H9 (cell line): ENCODE data around the gene ANKRD35. TPM values are rescaled to one million over a fixed set of nuclear protein-coding genes. Genes with fewer than 3 reads are reported as not detected.

Experiments
- DNase-seq: peaks from one replicate; pipeline ENCODE4 v3.0.0-alpha.2; 2017
- H2AFZ ChIP-seq: one replicate; pipeline ENCODE4 v1.6.1; 2013; ENCODE audit warnings: mild to moderate bottlenecking, low read length, control low read depth, moderate library complexity
- H2AK5ac ChIP-seq: 2 replicates; pipeline ENCODE4 v1.6.1; 2013; ENCODE audit warnings: low read length, control low read depth, mixed read lengths; ENCODE audit not compliant: insufficient read length
- H2BK120ac ChIP-seq: one replicate; pipeline ENCODE4 v1.6.1; 2013; ENCODE audit warnings: low read depth, mild to moderate bottlenecking, low read length, control low read depth, inconsistent platforms; ENCODE audit not compliant: poor library complexity, severe bottlenecking
- H2BK12ac ChIP-seq: 2 replicates; pipeline ENCODE4 v1.6.1; 2013; ENCODE audit warnings: low read length, control low read depth, mixed read lengths, low read depth; ENCODE audit not compliant: insufficient read length
- H2BK15ac ChIP-seq: 2 replicates; pipeline ENCODE4 v1.6.1; 2013; ENCODE audit warnings: low read depth, low read length, control low read depth
- H2BK20ac ChIP-seq: one replicate; pipeline ENCODE4 v1.6.1; 2013; ENCODE audit warnings: low read depth, mild to moderate bottlenecking, low read length, control low read depth, inconsistent platforms; ENCODE audit not compliant: poor library complexity, severe bottlenecking
- H2BK5ac ChIP-seq: 2 replicates; pipeline ENCODE4 v1.6.1; 2013; ENCODE audit warnings: low read length, control low read depth, mixed read lengths; ENCODE audit not compliant: insufficient read length
- H3K14ac ChIP-seq: 2 replicates; pipeline ENCODE4 v1.6.1; 2013; ENCODE audit warnings: low read length, control low read depth; ENCODE audit not compliant: insufficient read depth
- H3K18ac ChIP-seq: 2 replicates; pipeline ENCODE4 v1.6.1; 2013; ENCODE audit warnings: low read depth, mild to moderate bottlenecking, mixed read lengths, low read length, control low read depth; ENCODE audit not compliant: insufficient read length
- H3K23ac ChIP-seq: 2 replicates; pipeline ENCODE4 v1.6.1; 2013; ENCODE audit warnings: low read length, control low read depth, mixed read lengths, low read depth; ENCODE audit not compliant: insufficient read length
- H3K23me2 ChIP-seq: 2 replicates; pipeline ENCODE4 v1.6.1; 2013; ENCODE audit warnings: low read depth, mild to moderate bottlenecking, mixed read lengths, low read length, control low read depth; ENCODE audit not compliant: insufficient read length, poor library complexity, severe bottlenecking
- H3K27ac ChIP-seq: 2 replicates; pipeline ENCODE4 v1.5.1; 2013; ENCODE audit warnings: low read length, control low read depth, mixed read lengths, low read depth; ENCODE audit not compliant: insufficient read length
- H3K27me3 ChIP-seq: 2 replicates; pipeline ENCODE4 v1.6.1; 2013; ENCODE audit warnings: low read length, control low read depth, inconsistent platforms; ENCODE audit not compliant: insufficient read depth
- H3K4ac ChIP-seq: 2 replicates; pipeline ENCODE4 v1.6.1; 2013; ENCODE audit warnings: low read depth, mild to moderate bottlenecking, control low read depth, inconsistent platforms, low read length, moderate library complexity
- H3K4me1 ChIP-seq: 2 replicates; pipeline ENCODE4 v1.6.1; 2013; ENCODE audit warnings: low read length, control low read depth, inconsistent platforms; ENCODE audit not compliant: insufficient read depth
- H3K4me2 ChIP-seq: 2 replicates; pipeline ENCODE4 v1.6.1; 2013; ENCODE audit warnings: low read length, control low read depth, mixed read lengths; ENCODE audit not compliant: insufficient read length, insufficient read depth
- H3K56ac ChIP-seq: 2 replicates; pipeline ENCODE4 v1.6.1; 2013; ENCODE audit warnings: low read depth, mild to moderate bottlenecking, mixed read lengths, low read length, control low read depth; ENCODE audit not compliant: insufficient read length
- H3K79me1 ChIP-seq: 2 replicates; pipeline ENCODE4 v1.6.1; 2013; ENCODE audit warnings: low read depth, mild to moderate bottlenecking, moderate library complexity, low read length, control low read depth, inconsistent platforms; ENCODE audit not compliant: insufficient read depth, poor library complexity, severe bottlenecking
- H3K79me2 ChIP-seq: 2 replicates; pipeline ENCODE4 v1.6.1; 2013; ENCODE audit warnings: low read length, control low read depth, inconsistent platforms; ENCODE audit not compliant: insufficient read depth
- H3K9ac ChIP-seq: 2 replicates; pipeline ENCODE4 v1.6.1; 2013; ENCODE audit warnings: low read length, control low read depth, mixed read lengths; ENCODE audit not compliant: insufficient read length; ENCODE audit errors: extremely low read depth
- H3K9me3 ChIP-seq: one replicate; pipeline ENCODE4 v1.6.1; 2013; ENCODE audit warnings: low read depth, low read length, inconsistent platforms; ENCODE audit not compliant: control insufficient read depth
- H3T11ph ChIP-seq: one replicate; pipeline ENCODE4 v1.6.1; 2013; ENCODE audit warnings: mild to moderate bottlenecking, low read length, control low read depth, inconsistent platforms
- H4K20me1 ChIP-seq: one replicate; pipeline ENCODE4 v1.6.1; 2013; ENCODE audit not compliant: control insufficient read depth, insufficient read length, insufficient read depth
- H4K5ac ChIP-seq: 2 replicates; pipeline ENCODE4 v1.6.1; 2013; ENCODE audit warnings: low read depth, mild to moderate bottlenecking, mixed read lengths, low read length, control low read depth; ENCODE audit not compliant: insufficient read length
- H4K8ac ChIP-seq: replicated peaks from 2 replicates; pipeline ENCODE4 v1.6.1; 2013; ENCODE audit warnings: low read length, control low read depth, mixed read lengths, low read depth; ENCODE audit not compliant: insufficient read length
- H4K91ac ChIP-seq: 2 replicates; pipeline ENCODE4 v1.6.1; 2013; ENCODE audit warnings: low read depth, mild to moderate bottlenecking, moderate library complexity, mixed read lengths, low read length, control low read depth; ENCODE audit not compliant: insufficient read length
- H3K27ac Mint-ChIP-seq, 3 experiments: 2 replicates in 2 of 3; 3 replicates in 1 of 3; pipeline ENCODE4 v1.8.0; 2020 to 2021; ENCODE audit warnings: mixed read lengths in 3 of 3, mild to moderate bottlenecking in 1 of 3, moderate library complexity in 1 of 3
- H3K27me3 Mint-ChIP-seq: 2 replicates; pipeline ENCODE4 v1.8.0; 2021; ENCODE audit warnings: low read depth, mild to moderate bottlenecking, moderate library complexity, mixed read lengths
- H3K36me3 Mint-ChIP-seq, 3 experiments: 2 replicates in 2 of 3; 3 replicates in 1 of 3; pipeline ENCODE4 v1.8.0; 2020 to 2021; ENCODE audit warnings: low read depth in 3 of 3, mixed read lengths in 3 of 3; ENCODE audit not compliant: insufficient read depth in 1 of 3
- H3K4me1 Mint-ChIP-seq, 2 experiments: 2 replicates each; pipeline ENCODE4 v1.8.0; 2020; ENCODE audit warnings: mixed read lengths in 2 of 2
- H3K4me3 Mint-ChIP-seq, 2 experiments: 2 replicates in 1 of 2; 3 replicates in 1 of 2; pipeline ENCODE4 v1.8.0; 2020 to 2021; ENCODE audit warnings: mild to moderate bottlenecking in 2 of 2, mixed read lengths in 2 of 2, moderate library complexity in 1 of 2
- H3K9me3 Mint-ChIP-seq, 2 experiments: 2 replicates in 1 of 2; 3 replicates in 1 of 2; pipeline ENCODE4 v1.8.0; 2020; ENCODE audit warnings: mild to moderate bottlenecking in 2 of 2, mixed read lengths in 2 of 2, moderate library complexity in 1 of 2
- WGBS: extraction: QIAGEN DNeasy Blood & Tissue Kit; methylation state at CpG from one replicate; pipeline ENCODE4 v1.1.7; 2013; ENCODE audit warnings: missing lambda C conversion rate, low lambda C conversion rate, mixed read lengths; ENCODE audit not compliant: insufficient read length; ENCODE audit errors: extremely low coverage; 5-methylcytosine and 5-hydroxymethylcytosine counted together
- total RNA-seq: library from RNA; stranded (reverse); gene quantifications from 2 replicates; pipeline ENCODE4 v1.2.1, GENCODE V29; 2021
- TF ChIP-seq, protein P1 (sequence below): fragments of 200-600 bp; sonication (generic); conservative IDR thresholded peaks from 3 replicates; pipeline ENCODE4 v1.8.0; 2021; ENCODE audit warnings: antibody characterized with exemption, mild to moderate bottlenecking

Gene ANKRD35
- total RNA-seq, 1 experiment from 2014 or later: 0.28 TPM

DNA sequence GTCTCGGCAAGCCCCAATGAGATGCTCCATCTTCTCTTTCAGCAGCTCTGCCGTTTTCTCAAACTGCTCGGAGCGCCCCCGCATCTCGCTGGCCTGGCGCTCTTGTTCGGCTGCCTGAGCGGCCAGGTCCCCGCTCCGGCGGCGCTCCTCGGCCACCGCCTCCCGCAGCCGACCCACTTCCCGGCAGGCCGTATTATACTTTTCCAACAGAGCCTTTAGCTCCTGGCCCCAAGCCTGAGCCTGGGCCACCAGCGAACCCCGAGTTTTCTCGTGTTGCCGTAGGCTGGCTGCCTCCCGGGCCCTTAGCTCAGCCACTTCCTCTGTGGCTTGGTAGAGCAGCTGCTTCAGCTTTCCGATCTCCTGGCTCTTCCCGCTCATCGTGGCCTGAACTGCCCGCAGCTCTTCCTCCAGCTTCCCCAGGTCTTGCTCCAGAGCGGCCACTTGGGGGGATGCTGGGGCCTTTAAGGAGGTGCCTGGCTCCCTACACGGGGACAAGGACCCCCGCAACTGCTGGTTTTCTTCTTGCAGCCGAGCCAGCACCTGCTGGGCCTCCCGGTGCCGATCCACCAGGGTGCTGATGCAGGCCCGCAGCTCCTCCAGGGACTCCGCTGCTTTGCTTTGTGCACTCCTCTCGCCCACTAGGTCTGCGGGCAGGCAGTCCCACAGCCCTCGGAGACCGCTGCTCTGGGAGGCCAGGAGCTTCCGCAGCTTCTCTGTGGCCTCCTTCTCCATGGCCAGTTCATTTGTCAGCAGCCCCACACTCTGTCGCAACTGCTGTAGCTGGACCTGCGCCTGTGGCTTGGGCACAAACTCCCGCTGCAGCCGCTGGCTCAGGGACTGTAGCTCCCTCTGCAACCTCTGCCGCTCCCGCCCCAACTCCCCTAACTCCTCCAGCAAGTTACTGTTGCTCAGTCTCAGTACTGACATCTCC, 13.4 kb downstream of the ANKRD35 start:
- peaks cover 13 to 23% of the 10 kb centered on the region in 2 experiments for H3K4me1 Mint-ChIP-seq
- H3K79me1 ChIP-seq: no peaks in the 10 kb centered on the region
- no peaks in the 10 kb centered on the region for H3K9me3 ChIP-seq
- H3K4ac ChIP-seq: no peak overlapping the region
- H3K56ac ChIP-seq: no peak overlapping the region
- peak; percentile 71 for DNase-seq
- no peaks in the 10 kb centered on the region for H4K20me1 ChIP-seq
- H4K5ac ChIP-seq: no peak overlapping the region
- no peaks in the 10 kb centered on the region; a peak in 1 of 5 replicates for H3K9me3 Mint-ChIP-seq
- H3K14ac ChIP-seq: peak overlapping the region; percentile 77
- H3K23ac ChIP-seq: no peak overlapping the region
- H3K36me3 Mint-ChIP-seq: no peaks in the 10 kb centered on the region
- H3K23me2 ChIP-seq: peaks cover 11% of the 10 kb centered on the region
- peak overlapping the region; percentile 53 for H3K18ac ChIP-seq
- H2AFZ ChIP-seq: no peak overlapping the region
- no peak overlapping the region for H2BK15ac ChIP-seq
- H3K4me2 ChIP-seq: peak overlapping the region; percentile 67
- H3K27me3 ChIP-seq: peaks cover 5% of the 10 kb centered on the region; the same call in 1 of the 2 replicates
- H2BK5ac ChIP-seq: no peak overlapping the region
- H3K27ac Mint-ChIP-seq: no peak overlapping the region; a peak in 1 of 7 replicates
- H2BK12ac ChIP-seq: no peak overlapping the region
- no peak overlapping the region for H3T11ph ChIP-seq
- H3K27me3 Mint-ChIP-seq: peaks cover 35% of the 10 kb centered on the region
- H3K27ac ChIP-seq: no peak overlapping the region
- H2BK120ac ChIP-seq: no peak overlapping the region
- TF ChIP-seq, protein P1, sequence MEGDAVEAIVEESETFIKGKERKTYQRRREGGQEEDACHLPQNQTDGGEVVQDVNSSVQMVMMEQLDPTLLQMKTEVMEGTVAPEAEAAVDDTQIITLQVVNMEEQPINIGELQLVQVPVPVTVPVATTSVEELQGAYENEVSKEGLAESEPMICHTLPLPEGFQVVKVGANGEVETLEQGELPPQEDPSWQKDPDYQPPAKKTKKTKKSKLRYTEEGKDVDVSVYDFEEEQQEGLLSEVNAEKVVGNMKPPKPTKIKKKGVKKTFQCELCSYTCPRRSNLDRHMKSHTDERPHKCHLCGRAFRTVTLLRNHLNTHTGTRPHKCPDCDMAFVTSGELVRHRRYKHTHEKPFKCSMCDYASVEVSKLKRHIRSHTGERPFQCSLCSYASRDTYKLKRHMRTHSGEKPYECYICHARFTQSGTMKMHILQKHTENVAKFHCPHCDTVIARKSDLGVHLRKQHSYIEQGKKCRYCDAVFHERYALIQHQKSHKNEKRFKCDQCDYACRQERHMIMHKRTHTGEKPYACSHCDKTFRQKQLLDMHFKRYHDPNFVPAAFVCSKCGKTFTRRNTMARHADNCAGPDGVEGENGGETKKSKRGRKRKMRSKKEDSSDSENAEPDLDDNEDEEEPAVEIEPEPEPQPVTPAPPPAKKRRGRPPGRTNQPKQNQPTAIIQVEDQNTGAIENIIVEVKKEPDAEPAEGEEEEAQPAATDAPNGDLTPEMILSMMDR: no peak
- H4K8ac ChIP-seq: no peak overlapping the region
- no CpG with 5 or more reads among the region's 47 CpGs for WGBS
- H2AK5ac ChIP-seq: no peak overlapping the region
- H3K4me3 Mint-ChIP-seq: peak overlapping the region; percentile 29 to 79
- H4K91ac ChIP-seq: no peak overlapping the region
- no peak overlapping the region for H2BK20ac ChIP-seq
- no peak overlapping the region for H3K9ac ChIP-seq
- H3K79me2 ChIP-seq: no peaks in the 10 kb centered on the region
- no peaks in the 10 kb centered on the region; the same call in 1 of the 2 replicates for H3K4me1 ChIP-seq
